GM21786 (cell line): ENCODE measurements around the gene SPATS2.

Source experiments
- ATAC-seq: cut with Tn5 transposase; IDR thresholded peaks from one replicate; pipeline ENCODE4 v1.9.1; 2021; ENCODE audit not compliant: unreplicated experiment

SPATS2 gene

DNA sequence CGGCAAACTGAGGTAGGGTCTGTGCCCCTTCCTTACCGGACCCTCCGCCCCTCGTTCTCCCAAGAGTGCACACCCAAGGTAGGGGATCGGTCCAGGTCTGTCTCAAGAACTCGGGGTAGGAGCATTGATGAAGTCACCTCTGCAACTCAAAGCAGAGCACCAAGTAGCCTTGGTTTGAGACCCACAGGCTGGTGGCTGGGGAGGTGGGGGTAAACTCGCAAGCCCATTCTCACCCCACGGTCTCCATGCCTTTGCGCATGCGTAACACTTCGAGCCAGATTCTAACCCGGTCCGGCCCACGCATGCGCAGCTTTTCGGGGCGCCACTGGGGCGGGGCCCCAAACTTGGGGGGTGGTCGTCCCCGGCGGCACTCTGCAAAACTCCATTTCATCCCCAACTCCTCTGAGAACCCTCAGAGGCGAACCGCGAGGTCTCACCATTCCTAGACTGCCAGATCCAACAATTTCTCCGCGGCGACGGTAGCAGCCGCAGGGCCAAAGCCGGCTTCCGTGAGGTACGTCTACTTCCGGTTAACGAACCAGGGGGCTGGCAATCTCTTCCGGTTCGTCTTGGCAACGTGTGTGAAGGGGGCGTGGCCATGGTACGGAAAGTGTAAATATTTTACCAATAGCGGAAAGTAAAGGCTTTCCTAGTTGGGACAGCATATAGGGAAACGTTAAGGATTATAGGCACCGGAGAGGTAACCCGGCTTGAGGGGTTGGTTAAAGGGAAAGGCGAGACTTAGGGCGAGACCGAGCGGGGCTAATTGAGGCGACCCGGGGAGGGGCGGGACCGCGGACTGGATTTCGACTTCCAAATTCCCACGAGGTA lies 200.6 kb downstream of the SPATS2 start, which contains the start of gene MCRS1:
MCRS1 (minus strand) TSS at position 532 of the 831 bp plus-strand sequence. CDS start 1,411 bp downstream, outside the sequence.
- peak; percentile 79 for ATAC-seq

DNA sequence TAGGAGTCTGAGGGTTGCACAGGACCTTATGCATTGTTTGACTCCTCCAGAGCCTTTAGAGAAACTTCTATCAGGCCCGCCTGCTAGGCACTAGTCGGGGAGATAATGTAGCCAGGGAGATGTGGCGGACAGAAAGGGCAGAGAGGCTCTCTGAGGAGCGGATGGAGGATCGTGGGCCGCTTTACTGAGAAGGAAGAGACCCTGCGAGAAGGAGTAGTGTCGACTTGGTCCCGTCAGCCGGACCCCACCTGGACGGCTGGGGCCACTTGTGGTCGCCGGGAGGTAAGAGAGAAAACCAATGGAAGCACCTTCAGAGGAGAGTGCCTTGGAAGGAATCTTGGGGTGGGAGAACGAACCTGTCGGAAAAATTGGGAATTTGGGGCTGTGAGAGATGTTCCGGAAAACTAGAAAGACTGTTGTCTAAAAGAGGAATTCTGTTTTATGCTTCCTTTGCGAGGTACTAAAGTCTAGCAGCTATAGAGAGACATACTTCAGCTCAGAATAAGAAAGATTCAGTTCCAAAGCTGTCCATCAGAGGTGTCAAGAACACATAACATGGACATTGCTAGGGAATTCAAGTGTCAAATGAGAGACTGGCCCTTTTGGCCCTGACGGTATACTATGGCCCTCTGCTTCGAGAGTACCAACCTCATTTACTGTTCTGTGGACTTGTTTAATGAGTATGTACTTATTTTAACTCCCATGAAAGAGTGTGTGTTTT lies 201.3 kb downstream of the SPATS2 start:
- peak; percentile 15 for ATAC-seq
